Breast epithelium (tissue), 3 donors: ENCODE data around the gene MAP2K5.

Experiments used
- POLR2A ChIP-seq: fragments of 450-650 bp; IDR thresholded peaks from one replicate; pipeline ENCODE4 v1.6.1; 2016; ENCODE audit warnings: antibody characterized with exemption, mild to moderate bottlenecking, moderate library complexity
- TF ChIP-seq, protein P1 (sequence below), 3 donors: fragments of 450-650 bp; IDR thresholded peaks; one replicate each; pipeline ENCODE4 v1.5.1; 2016 to 2017; ENCODE audit warnings: antibody characterized with exemption in 3 of 3, mild to moderate bottlenecking in 3 of 3, moderate library complexity in 3 of 3

DNA sequence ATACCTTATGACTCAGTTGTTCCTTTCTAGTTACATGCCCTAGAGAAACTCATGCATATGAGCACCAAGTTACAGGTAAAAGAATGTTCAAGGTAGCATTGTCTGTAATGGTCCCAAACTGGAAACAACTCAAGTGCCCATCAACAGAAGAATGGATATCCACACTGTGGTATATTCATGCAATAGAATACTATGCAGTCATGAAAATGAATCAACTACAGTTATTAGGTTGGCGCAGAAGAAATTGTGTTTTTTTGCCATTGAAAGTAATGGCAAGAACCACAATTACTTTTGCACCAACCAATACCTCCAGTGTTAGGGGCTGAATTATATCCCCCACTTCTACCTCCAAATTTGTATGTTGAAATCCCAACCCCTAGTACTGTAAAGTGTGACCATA, 307.0 kb downstream of the MAP2K5 start:
- TF ChIP-seq POLR2A: no peak
- TF ChIP-seq, protein P1, sequence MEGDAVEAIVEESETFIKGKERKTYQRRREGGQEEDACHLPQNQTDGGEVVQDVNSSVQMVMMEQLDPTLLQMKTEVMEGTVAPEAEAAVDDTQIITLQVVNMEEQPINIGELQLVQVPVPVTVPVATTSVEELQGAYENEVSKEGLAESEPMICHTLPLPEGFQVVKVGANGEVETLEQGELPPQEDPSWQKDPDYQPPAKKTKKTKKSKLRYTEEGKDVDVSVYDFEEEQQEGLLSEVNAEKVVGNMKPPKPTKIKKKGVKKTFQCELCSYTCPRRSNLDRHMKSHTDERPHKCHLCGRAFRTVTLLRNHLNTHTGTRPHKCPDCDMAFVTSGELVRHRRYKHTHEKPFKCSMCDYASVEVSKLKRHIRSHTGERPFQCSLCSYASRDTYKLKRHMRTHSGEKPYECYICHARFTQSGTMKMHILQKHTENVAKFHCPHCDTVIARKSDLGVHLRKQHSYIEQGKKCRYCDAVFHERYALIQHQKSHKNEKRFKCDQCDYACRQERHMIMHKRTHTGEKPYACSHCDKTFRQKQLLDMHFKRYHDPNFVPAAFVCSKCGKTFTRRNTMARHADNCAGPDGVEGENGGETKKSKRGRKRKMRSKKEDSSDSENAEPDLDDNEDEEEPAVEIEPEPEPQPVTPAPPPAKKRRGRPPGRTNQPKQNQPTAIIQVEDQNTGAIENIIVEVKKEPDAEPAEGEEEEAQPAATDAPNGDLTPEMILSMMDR (IDR thresholded peaks at IDR 0.05): no peak
